Smooth muscle cell (in vitro differentiated cells): ENCODE results near the gene DES. TPM values are rescaled to one million over a fixed set of nuclear protein-coding genes. Genes with fewer than 3 reads are reported as not detected.

ENCODE experiments used
- DNase-seq: peaks from one replicate; lab custom pipeline; 2025; ENCODE audit not compliant: unreplicated experiment; lab: John Stamatoyannopoulos, UW
- H2AFZ ChIP-seq: fragments of 200-600 bp; sonication (generic); 2 replicates; pipeline ENCODE4 v1.6.0; 2016; ENCODE audit warnings: antibody characterized with exemption, low read depth, mild to moderate bottlenecking
- H3F3A ChIP-seq: fragments of 200-600 bp; sonication (generic); 2 replicates; pipeline ENCODE4 v1.6.0; 2017; ENCODE audit warnings: antibody characterized with exemption, low read depth
- H3K27ac ChIP-seq: fragments of 200-600 bp; sonication (generic); 2 replicates; pipeline ENCODE4 v1.5.1; 2016; ENCODE audit warnings: low read depth, mild to moderate bottlenecking
- H3K27me3 ChIP-seq: fragments of 200-600 bp; sonication (generic); 2 replicates; pipeline ENCODE4 v1.6.1; 2016; ENCODE audit warnings: low read depth, mild to moderate bottlenecking
- H3K36me3 ChIP-seq: fragments of 200-600 bp; sonication (generic); 2 replicates; pipeline ENCODE4 v1.5.1; 2016; ENCODE audit warnings: low read depth
- H3K4me1 ChIP-seq: fragments of 200-600 bp; sonication (generic); 2 replicates; pipeline ENCODE4 v1.5.1; 2016; ENCODE audit warnings: low read depth
- H3K4me2 ChIP-seq: fragments of 200-600 bp; sonication (generic); 2 replicates; pipeline ENCODE4 v1.6.0; 2016; ENCODE audit warnings: mild to moderate bottlenecking
- H3K4me3 ChIP-seq: fragments of 200-600 bp; sonication (generic); 2 replicates; pipeline ENCODE4 v1.5.1; 2016; ENCODE audit warnings: mild to moderate bottlenecking
- H3K79me2 ChIP-seq: fragments of 200-600 bp; sonication (generic); 2 replicates; pipeline ENCODE4 v1.6.0; 2016; ENCODE audit warnings: low read depth, mild to moderate bottlenecking
- H3K9ac ChIP-seq: fragments of 200-600 bp; sonication (generic); 2 replicates; pipeline ENCODE4 v1.6.0; 2016; ENCODE audit warnings: low read depth
- H3K9me3 ChIP-seq: fragments of 200-600 bp; sonication (generic); replicated peaks from 2 replicates; pipeline ENCODE4 v1.5.1; 2016; ENCODE audit warnings: low read depth
- H4K20me1 ChIP-seq: fragments of 200-600 bp; sonication (generic); 2 replicates; pipeline ENCODE4 v1.6.0; 2016; ENCODE audit warnings: low read depth
- WGBS: methylation state at CpG from one replicate; pipeline ENCODE4 v1.1.7; 2016; ENCODE audit warnings: low lambda C conversion rate; 5-methylcytosine and 5-hydroxymethylcytosine counted together
- polyA plus RNA-seq: library from polyadenylated mRNA; unstranded; fragments of >200 nt; fragmentation: Nextera tagmentation; extraction: Ambion mirVana; gene quantifications from 2 replicates; pipeline ENCODE4 v1.2.1, GENCODE V29; 2016
- total RNA-seq: library from RNA; depleted of rRNA; stranded (reverse); fragments of >200 nt; gene quantifications from 2 replicates; pipeline ENCODE4 v1.2.3, GENCODE V29; 2014
- TF ChIP-seq, protein P1 (sequence below): fragments of 200-600 bp; sonication (generic); IDR thresholded peaks from 2 replicates; pipeline ENCODE4 v1.5.1; 2017; ENCODE audit warnings: borderline replicate concordance, mild to moderate bottlenecking, antibody characterized with exemption; ENCODE audit not compliant: insufficient read depth, poor library complexity, severe bottlenecking

Gene DES
- total and polyA plus RNA-seq, 2 experiments from 2014 or later: 103 to 109 TPM

DNA sequence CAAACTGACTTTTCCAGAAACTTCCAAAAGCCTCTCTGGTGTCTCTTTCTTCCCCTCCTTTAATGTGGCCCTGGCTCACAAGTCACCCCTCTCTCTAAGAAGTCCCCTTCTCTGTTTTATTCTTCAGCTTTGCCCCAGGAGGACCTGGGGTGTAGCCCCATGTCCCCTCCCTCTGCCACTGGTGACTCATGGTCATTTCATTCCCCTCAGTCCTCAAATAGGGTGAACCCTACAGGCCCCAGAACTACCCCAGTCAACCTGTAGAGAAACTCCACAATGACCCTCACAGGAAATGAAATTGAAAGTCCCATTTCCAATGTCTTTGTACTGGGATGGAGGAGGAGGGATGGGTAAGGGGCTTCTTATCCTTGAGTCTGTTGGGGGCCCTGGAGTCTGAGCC is 10.3 kb downstream of the DES start:
- Histone ChIP-seq H3K27me3 (no peaks in the 10 kb centered on the region), H3K9ac (no peak overlapping the region), H3K4me2 (no peak overlapping the region), H2AFZ (no peak overlapping the region), H3K79me2 (no peaks in the 10 kb centered on the region), H3K4me1 (no peaks in the 10 kb centered on the region), H3F3A (peaks cover 7% of the 10 kb centered on the region), H4K20me1 (no peaks in the 10 kb centered on the region), H3K36me3 (no peaks in the 10 kb centered on the region), H3K9me3 (no peaks in the 10 kb centered on the region), H3K27ac (no peak overlapping the region), H3K4me3 (no peak overlapping the region)
- TF ChIP-seq, protein P1, sequence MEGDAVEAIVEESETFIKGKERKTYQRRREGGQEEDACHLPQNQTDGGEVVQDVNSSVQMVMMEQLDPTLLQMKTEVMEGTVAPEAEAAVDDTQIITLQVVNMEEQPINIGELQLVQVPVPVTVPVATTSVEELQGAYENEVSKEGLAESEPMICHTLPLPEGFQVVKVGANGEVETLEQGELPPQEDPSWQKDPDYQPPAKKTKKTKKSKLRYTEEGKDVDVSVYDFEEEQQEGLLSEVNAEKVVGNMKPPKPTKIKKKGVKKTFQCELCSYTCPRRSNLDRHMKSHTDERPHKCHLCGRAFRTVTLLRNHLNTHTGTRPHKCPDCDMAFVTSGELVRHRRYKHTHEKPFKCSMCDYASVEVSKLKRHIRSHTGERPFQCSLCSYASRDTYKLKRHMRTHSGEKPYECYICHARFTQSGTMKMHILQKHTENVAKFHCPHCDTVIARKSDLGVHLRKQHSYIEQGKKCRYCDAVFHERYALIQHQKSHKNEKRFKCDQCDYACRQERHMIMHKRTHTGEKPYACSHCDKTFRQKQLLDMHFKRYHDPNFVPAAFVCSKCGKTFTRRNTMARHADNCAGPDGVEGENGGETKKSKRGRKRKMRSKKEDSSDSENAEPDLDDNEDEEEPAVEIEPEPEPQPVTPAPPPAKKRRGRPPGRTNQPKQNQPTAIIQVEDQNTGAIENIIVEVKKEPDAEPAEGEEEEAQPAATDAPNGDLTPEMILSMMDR: no peak
- no peak for DNase-seq

GRCh38 chr2:219429958-219430606 is 11.9 kb downstream of the DES start:
- no peak overlapping the region for H3K4me2 ChIP-seq
- DNase-seq: no peak
- H3K27me3 ChIP-seq: peaks cover 3% of the 10 kb centered on the region
- H2AFZ ChIP-seq: no peak overlapping the region
- no peak overlapping the region for H3K27ac ChIP-seq
- H3K4me1 ChIP-seq: peaks cover 9% of the 10 kb centered on the region
- no peaks in the 10 kb centered on the region for H4K20me1 ChIP-seq
- no peaks in the 10 kb centered on the region for H3K79me2 ChIP-seq
- peaks cover 9% of the 10 kb centered on the region for H3F3A ChIP-seq
- no peak overlapping the region for H3K4me3 ChIP-seq
- H3K9ac ChIP-seq: no peak overlapping the region
- no peaks in the 10 kb centered on the region for H3K36me3 ChIP-seq
- 94% methylated on average over 7 of the region's 7 CpGs for WGBS
- no peaks in the 10 kb centered on the region for H3K9me3 ChIP-seq
- TF ChIP-seq, protein P1: no peak

DNA sequence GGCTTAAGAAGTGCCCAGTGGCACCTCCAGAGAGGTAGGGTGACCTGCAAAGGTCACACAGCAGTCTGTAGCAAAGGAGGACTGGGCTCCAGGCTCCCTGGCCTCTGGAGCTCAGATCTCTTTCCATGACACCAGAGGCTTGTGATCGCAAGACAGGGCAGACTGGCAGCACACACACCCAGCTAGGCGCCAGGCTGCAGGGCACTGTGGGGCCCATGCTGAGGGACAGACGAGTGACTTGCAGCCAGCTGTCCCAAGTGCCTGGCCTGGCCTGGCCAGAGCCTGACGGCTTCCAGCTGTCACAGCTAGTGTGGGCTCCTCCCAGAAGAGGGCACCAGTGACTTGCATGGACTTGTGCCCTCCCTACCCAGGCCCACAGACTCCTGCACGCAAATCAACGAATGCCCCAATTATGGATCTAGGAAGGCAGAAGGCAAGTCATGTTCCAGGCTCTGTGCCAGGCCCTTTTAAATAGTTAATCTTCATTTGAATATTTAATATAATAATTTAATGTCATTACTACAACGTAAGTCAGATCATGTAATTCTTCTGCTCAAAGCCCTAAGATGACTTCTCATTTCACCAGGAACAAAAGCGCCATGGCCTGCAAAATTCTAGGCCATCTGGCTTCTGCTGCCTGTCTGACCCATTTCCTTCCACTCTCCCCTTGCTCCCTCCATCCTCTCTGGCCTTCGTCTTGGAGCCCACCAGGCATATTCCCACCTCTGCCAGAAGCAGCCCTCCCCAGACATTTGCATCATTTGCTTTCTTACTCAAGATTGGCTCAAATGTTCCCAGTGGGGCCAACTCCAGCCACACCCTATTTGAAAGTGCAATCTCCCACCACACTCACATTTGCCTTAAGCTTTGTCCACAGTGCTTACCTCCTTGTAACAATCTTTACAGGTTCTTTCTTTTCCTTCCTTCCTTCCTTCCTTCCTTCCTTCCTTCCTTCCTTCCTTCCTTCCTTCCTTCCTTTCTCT is 12.7 kb downstream of the DES start:
- no peak overlapping the region for H2AFZ ChIP-seq
- DNase-seq: no peak
- WGBS: 37% methylated on average over 9 of the region's 9 CpGs
- H3K27me3 ChIP-seq: peaks cover 12% of the 10 kb centered on the region
- peaks cover 9% of the 10 kb centered on the region for H3F3A ChIP-seq
- TF ChIP-seq, protein P1: peak; percentile 17
- H3K4me2 ChIP-seq: no peak overlapping the region
- H3K27ac ChIP-seq: no peak overlapping the region
- H3K4me1 ChIP-seq: peaks cover 11% of the 10 kb centered on the region
- H3K36me3 ChIP-seq: no peaks in the 10 kb centered on the region
- H3K4me3 ChIP-seq: no peak overlapping the region
- H3K9me3 ChIP-seq: no peaks in the 10 kb centered on the region
- no peaks in the 10 kb centered on the region for H4K20me1 ChIP-seq
- no peak overlapping the region for H3K9ac ChIP-seq
- no peaks in the 10 kb centered on the region for H3K79me2 ChIP-seq
